Measurements from ENCODE around the gene ESCO1.
A peak's percentile ranks its signal among the peaks of the same experiment; 100 is the strongest.
"Not testable (repeated sequence)": the region's sequence is repeated elsewhere in the genome, so short reads cannot be mapped to it uniquely, and the experiment has no call there.

Gene ESCO1, protein sequence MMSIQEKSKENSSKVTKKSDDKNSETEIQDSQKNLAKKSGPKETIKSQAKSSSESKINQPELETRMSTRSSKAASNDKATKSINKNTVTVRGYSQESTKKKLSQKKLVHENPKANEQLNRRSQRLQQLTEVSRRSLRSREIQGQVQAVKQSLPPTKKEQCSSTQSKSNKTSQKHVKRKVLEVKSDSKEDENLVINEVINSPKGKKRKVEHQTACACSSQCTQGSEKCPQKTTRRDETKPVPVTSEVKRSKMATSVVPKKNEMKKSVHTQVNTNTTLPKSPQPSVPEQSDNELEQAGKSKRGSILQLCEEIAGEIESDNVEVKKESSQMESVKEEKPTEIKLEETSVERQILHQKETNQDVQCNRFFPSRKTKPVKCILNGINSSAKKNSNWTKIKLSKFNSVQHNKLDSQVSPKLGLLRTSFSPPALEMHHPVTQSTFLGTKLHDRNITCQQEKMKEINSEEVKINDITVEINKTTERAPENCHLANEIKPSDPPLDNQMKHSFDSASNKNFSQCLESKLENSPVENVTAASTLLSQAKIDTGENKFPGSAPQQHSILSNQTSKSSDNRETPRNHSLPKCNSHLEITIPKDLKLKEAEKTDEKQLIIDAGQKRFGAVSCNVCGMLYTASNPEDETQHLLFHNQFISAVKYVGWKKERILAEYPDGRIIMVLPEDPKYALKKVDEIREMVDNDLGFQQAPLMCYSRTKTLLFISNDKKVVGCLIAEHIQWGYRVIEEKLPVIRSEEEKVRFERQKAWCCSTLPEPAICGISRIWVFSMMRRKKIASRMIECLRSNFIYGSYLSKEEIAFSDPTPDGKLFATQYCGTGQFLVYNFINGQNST

DNA sequence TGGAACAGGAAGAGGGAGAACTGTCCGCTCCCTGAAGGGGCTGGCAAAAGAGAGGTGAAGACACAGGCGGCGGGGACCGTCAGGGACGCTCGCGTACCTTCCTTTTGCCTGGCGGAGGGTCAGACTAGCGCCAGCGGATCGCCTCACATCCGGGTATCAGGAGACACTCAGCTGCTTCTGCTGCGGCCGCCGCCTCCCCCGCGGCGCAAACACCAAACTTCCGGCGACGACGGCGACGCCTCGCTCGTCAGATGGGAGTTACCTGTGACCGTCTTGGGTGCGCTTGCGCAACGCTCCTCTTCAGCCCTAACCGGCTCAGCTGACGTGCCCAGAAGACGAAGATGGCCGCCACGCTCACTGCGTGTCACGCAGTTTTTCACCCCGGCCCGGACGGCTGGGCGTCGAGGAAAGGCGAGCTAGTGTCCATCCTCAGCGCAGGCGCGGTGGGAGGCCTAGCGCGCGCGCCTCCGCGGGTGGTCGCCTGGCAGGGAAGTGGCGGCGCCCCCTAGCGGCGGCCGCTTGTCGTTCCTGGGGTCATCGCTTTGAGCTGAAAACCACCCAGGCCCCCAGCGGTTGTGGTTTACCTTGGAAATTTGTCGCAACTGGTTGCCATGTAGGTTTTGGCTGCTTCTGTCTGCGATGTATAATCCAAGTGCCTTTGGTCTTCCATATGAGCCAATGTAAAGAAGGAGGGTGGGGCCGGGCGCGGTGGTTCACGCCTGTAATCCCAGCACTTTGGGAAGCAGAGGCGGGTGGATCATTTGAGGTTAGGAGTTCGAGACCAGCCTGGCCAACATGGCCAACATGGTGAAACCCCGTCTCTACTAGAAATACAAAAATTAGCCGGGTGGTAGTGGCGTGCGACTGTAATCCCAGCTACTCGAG is at the start of gene ESCO1:
Gene ESCO1, minus strand, starts transcription at position 179 of the 885 bp plus-strand sequence. CDS start 25,861 bp downstream, outside the sequence.
- peak; percentile 91 to 95 for DNase-seq

DNA sequence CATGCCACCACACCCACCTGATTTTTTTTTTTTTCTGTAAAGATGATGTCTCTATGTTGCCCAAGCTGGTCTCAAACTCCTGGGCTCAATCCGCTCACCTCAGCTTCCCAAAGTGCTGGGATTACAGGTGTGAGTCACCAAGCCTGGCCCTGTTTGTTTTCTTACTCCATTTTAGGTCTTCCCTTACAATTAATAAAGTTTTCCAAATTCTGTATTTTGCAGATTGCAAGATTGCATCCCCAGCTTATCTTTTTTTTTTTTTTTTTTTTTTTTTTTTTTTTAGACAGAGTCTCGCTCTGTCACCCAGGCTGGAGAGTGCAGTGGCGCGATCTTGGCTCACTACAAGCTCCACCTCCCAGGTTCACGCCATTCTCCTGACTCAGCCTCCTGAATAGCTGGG is 39.9 kb upstream of the ESCO1 start:
- not testable (repeated sequence) for DNase-seq

DNA sequence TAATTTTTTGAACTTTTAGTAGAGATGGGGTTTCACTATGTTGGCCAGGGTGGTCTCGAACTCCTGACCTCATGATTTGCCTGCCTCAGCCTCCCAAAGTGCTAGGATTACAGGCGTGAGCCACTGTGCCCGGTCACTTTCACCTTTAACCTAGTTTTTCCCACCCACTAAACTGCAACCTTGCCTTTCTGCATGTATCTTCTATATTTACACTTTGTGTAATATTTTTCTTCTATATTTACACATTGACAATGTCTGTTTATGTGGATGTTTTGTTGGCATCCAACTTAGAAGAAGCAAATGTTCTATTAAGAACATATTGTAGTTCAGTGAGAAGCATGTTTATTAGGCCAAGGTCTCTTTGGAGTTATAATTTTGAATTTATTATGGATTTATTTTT is 38.3 kb upstream of the ESCO1 start:
- no peak for DNase-seq

DNA sequence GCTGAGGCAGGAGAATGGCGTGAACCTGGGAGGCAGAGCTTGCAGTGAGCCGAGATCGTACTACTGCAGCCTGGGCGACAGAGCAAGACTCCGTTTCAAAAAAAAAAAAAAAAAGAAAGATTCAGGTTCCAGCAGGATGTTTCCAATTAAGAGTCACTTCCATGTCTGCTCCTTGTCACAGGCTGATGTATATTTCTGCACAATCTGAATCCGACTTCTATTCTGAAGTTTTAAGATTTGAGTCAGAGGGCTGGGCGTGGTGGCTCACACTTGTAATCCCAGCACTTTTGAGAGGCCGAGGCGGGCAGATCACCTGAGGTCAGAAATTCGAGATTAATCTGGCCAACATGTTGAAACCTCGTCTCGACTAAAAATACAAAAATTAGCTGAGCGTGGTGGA is 36.3 kb upstream of the ESCO1 start:
- DNase-seq: no peak

DNA sequence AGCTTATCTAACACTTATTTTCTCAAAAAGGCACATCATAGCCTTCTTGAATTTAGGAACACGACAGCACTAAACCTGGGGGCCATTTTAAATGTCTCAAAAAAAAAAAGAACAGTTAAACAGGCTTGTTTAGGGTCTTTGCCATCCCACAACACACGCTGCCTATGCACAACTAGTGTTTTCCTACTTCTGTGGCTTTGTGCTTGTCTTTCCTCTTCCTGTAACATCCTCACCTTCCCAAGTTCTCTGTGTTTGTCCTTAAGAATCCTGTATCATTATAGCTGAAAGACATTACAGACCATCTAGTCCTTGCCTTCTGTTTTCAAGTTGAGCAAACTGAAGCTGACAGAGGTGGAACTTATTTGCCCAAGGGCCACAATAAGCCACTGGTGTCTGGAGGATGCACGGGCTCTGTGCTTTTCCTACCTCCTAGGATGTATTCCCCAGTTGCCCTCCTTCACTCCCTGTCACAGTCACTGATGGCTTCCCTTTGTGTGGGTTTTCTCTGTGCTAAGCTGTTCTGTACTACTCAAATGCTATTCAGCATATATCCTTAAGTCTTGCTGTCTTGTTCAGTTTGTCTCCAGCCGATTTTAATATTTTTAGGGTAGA is 34.2 kb upstream of the ESCO1 start:
- no peak for DNase-seq

DNA sequence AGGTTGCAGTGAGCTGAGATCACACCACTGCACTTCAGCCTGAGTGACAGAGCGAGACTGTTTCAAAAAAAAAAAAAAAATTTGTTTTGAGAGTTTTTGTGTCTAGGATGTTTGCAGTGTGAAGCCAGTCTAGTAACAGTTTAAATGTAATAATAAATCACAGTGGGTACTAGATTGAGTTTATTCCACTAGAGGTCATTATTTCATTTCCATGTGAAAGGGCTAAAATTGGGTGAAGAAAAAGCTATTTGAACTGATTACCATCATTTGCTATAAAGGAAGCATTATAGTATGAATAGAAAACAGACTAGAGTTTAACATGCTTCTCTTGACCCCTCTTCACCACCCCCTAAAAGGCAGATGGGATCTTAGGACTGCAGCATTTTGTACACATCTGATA is 31.9 kb upstream of the ESCO1 start:
- no peak for DNase-seq

DNA sequence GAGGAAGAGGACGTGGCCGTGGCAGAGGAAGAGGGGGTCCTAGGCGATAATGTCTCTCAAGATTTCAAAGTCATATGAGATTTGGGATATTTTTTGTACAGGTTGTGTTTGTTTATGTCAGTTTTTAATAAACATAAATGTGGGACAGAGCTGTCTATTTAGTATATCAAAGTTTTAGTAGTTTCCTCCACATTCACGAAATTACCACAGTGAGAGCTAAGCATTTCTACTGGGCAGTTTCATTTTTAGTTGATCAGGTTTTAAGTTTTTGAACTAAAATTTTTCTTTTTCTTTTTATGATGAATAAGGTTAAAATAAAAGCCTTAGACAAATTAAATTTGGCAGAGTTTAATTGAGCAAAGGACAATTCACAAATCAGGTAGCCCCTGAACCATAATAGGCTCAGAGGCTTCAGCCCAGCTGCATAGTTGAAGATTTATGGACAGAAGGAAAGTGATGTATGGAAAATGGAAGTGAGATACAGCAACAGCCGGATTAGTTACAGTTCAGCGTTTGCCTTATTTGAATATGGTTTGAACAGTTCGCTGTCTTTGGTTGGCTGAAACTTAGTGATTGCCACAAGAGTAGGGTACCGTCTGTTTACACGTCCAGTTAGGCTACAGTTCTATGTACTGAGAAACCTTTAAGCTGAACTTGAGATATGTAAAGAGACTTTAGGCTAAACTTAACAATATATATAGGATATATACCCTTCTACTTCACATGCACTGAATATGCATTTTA is 28.8 kb upstream of the ESCO1 start:
- no peak for DNase-seq

DNA sequence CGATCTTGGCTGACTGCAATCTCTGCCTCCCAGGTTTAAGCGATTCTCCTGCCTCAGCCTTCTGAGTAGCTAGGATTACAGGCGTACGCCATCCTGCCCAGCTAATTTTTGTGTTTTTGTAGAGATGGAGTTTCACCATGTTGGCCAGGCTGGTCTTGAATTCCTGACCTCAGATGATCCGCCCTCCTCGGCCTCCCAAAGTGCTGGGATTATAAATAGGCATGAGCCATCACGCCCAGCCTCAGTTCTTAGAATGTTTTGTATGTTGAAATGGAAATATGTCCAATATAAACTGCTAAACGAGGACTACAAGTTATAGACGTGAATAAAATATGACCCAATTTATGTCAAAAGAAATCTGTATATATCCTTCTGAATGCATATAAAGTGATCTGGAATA is 21.1 kb upstream of the ESCO1 start:
- DNase-seq: not testable (repeated sequence)

DNA sequence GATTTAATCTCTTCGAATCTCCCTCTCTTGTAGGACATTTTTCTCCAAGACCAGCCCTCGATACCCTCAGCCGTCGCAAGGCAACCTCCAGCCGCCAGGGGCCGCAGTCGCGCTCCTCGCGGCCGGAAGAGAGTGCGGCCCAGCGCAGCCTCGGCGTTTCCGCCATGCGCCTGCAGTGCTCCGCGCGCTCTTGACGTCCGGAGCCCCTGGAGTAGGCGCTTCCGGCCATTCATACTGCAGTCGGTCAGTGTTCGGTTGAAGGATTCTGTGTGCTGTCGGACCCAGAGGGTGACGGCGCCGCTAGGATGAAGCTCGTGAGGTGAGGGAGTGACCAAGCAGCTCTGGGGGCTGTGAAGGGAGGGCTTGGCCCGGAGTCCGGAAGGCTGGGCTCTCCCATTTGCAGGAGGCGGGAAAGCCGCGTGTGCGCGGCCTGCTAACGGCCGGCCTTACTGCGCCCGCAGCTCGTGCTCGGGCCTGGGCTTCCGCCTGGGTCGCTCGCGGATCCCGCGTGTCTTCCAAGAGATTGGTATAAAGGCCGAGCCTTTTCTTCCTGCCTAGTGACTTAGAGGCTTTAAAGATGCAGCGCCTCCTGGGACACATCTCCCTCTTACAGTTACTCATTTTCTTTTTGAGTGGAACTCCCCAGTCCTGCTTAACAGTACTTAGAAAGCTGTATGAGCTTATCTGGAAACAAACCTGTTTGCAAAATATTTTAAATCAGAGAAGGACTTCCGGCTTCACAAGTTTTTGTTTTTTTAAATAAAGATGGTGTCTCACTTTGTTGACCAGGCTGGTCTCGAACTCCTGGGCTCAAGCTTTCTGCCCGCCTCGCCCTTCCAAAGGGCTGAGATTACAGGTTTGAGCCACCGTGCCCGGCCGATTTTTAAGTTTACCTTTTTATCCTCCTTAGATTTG is 11.9 kb upstream of the ESCO1 start, which contains the start of gene SNRPD1:
Gene SNRPD1, plus strand, starts transcription at position 190 of the 915 bp plus-strand sequence. Its CDS starts 116 bp downstream, at position 306.
- peak; percentile 87 to 95 for DNase-seq

DNA sequence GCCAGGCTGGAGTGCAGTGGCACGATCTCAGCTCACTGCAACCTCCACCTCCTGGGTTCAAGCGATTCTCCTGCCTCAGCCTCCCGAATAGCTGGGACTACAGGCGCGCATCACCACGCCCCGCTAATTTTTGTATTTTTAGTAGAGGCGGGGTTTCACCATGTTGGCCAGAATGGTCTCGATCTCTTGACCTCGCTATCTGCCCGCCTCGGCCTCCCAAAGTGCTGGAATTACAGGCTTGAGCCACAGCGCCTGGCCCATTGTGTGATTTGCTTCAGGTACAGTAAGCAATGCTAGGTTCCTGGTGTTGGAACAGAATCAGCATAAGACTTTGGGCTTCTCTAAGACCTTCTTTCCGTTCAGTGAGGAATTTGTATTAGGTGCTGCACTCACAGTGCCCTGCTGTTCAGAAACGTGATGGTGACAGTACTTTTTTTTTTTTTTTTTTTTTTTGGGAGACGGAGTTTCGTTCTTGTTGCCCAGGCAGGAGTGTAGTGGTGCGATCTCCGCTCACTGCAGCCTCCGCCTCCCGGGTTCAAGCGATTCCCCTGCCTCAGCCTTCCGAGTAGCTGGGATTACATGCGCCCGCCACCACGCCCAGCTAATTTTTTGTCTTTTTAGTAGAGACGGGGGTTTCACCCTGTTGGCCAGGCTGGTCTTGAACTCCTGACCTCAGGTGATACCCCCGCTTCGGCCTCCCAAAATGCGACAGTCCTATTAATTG is 11.1 kb upstream of the ESCO1 start:
- not testable (repeated sequence) for DNase-seq

DNA sequence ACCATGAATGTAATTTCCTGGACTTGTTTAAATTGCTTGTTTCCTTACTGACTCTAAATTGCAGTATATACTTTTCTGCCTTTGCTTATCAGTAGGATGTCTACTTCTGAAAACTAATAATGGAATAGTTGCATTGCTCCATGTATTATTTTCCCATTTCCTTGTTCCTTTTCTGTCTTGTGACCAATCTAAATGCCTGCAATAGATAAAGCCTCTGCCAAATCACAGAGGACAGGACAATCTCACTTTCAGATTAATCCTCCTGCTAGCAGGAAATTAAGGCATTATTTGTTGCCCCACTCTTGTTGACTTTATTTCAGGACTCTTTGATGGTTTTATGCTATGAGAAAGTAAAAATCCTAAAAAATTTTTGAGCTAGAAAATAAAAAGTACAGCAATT is 4.7 kb upstream of the ESCO1 start:
- no peak for DNase-seq

DNA sequence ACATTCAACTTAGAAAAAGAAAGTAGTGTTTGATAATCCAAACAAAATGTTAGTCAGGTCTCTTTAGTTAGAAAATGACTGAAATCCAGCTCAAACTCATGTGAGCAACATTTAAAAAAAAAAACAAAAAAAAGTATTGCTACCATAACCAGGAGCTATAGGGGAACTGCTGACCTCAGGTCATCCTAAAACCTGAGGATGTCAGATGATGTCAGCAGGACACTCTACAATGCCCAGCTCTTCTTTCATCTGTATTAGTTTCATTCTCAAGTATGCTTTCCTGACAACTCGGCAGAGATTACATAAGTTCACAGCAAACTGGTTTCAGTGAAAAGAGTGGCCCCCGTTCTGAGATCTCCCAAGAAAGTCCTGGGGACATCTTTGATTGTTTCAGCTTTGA is 4.2 kb upstream of the ESCO1 start:
- no peak for DNase-seq

DNA sequence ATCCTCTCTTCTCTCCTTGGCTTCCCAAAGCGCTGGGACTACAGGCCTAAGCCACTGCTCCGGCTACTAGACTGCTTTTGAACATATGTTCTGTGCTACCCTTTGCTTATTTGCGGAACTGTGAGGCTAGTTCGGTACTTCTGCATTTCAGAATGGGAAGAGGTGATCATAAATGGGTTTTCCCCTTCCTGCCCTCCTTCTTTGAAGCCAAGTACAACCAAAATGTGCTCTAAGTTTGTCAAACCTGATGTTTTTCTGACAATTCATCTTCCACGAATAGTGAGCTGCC is 1.7 kb upstream of the ESCO1 start:
- DNase-seq: no peak

DNA sequence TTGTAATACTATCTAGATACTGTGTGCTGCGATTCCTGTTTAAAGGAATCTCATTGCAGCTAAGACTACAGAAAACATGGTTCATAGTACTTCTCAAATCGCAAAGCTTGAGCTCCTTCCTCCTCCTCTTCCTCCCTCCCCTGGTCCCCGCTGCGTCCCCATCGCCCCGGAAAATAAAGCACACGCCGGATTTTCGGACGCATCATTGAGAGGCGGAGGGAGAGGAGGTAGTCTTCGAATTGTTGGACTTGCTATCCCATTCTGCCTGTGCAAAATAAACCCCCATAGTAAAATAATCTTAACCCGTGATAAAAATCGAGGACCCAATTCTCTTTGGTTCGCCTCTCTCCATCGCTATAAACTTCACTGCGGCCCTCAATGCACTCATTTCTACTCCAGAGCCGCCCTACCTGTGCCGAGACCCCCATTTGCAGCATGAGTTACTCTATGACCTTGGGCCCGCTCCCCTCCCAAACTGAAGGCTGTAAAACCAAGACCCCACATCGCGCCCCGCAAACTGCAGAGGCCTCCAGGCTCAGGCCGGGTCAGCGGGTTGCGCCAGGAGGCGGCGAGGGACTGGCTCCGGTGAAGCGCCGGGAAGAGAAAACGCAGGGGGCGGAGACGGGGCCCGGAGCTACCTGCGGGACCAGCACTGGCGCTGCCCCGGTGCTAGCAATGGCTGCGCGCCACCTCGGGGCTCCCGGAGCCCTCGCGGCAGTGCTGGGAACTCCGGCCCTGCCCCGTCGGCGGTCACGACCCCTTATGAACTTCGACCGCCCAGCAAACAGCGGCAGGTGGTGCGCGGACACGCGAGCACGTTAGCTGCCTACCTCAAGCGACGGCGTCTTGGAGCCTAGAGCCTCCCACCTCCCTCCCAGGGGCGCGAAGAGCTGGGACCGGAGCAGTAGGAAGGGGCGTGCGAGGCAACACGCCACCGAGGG is 649 bp downstream of the ESCO1 start:
- DNase-seq: no peak

DNA sequence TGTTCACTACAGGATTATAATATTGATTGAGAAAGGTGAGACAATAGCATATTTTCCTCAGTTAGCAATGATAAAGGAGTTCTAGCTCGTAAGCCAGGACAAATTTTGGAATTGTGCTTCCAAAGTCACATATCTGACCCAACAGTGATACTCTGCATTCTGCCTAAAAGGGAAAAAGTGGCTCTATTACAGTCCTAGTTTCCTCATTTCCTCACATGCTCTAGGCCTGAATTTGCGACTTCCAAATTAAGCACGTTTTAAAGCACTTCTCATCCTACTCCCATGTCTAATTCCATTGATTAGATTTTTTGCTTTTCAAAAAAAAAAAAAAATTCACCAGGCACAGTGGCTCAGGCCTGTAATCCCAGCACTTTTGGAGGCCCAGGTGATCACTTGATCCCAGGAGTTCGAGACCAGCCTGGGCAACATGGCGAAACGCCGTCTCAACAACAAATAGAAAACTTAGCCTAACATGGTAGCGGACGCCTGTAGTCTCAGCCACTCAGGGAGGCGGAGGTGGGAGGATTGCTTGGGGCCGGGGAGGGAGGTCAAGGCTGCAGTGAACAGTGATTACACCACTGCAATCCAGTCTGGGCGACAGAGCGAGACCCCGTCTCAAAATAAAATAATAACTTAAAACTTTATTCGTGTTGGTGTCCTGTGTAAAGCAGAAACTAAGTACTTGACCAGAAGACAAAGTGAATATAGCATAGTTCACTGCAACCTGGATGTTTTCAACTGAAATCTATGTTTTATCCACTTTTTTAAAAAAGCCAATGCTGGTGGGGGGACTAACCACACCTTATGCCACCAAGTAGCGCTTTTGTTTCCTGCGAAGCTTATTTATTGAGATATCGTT is 1.5 kb downstream of the ESCO1 start:
- no peak for DNase-seq

DNA sequence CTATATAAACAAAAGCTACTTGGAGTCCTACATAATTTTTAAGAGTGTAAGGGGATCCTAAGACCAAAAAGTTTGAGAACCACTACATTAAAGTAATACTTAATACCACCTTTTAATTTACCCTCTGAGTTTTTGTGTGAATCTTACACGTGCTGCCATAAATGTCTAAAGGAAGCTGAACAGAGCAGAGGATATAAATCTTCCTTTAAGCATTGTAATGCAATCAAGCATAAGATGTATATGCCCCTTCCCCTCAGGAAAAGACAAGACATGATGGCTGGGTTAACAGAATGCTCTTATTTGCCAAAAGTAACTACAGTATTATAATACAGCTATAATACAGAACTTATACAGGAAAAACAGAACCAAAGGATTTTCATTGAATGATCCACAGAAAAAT is 2.9 kb downstream of the ESCO1 start:
- DNase-seq: no peak

DNA sequence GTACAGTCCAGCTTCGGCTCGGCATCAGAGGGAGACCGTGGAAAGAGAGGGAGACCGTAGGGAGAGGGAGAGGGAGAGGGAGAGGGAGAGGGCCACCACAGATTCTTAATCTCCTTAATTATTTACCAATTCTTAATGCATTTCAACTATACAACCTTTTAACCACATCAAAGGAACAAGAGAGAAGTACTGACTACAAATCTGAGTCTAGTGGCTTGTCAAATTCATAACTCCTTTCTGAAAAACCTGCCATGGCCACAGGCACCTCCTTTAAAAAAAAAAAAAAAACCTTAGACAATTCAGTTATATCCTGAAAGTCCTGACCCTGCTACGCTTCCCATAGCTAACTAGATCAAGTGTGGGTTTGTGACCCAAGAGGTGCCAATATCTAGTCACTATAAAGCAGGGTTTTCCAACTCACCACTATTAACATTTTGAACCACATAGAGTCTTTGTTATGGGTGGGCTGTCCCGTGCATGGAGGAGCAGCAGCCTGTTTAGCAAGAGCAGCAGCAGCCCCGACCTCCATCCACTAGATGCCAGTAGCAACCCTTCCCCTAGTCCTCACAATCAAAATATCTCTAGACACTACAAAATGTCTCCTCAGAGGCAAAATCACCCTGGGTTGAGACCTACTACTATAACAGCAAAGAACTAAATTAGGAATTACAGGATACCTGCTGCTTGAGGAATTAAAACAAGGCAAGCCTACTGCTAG is 6.8 kb downstream of the ESCO1 start:
- no peak for DNase-seq
